Activated CD4-positive, alpha-beta T cell treated with anti-CD3 and anti-CD28 coated beads, Interleukin-2, Interleukin-6, amounts not matched to agents 100 ng/mL and 50 ng/mL, durations not matched to agents 16 hours and 8 hours (primary cell): ENCODE measurements around the gene ACP5.

Experiments
- DNase-seq: peaks from one replicate; pipeline ENCODE4 v3.0.0-alpha.2; 2020

ACP5 gene

DNA sequence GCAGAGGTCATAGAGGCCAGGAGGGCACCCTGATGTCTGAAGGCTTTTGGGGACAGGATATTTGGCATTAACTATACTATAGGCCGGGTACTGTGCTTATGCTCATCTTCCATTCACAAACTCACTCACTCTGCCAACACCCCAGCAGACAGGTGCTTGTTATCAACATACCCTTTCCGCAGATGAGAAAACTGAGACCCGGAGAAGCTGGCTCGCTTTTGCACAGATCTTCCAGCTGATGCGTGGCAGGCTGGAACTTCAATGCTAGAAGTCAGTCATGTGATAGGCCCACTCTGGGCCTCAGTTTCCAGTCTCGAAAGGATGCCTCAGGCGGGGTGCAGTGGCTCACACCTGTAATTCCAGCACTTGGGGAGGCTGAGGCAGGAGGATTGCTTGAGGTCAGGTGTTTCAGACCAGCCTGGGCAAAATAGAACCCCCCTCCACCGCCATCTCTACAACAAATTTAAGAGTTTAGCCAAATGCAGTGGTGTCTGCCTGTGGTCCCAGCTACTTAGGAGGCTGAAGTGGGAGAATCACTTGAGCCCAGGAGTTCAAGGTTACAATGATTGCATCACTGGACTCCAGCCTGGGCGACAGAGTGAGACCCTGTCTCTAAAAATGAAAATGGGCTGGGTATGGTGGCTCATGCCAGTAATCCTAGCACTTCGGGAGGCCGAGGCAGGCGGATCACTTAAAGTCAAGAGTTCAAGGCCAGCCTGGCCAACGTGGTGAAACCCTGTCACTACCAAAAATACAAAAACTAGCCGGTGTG is 29.3 kb downstream of the ACP5 start:
- DNase-seq, result no peak

- no peak for DNase-seq
These were observed 36.2 kb downstream of the ACP5 start for GRCh38 chr19:11541238-11541637.

DNA sequence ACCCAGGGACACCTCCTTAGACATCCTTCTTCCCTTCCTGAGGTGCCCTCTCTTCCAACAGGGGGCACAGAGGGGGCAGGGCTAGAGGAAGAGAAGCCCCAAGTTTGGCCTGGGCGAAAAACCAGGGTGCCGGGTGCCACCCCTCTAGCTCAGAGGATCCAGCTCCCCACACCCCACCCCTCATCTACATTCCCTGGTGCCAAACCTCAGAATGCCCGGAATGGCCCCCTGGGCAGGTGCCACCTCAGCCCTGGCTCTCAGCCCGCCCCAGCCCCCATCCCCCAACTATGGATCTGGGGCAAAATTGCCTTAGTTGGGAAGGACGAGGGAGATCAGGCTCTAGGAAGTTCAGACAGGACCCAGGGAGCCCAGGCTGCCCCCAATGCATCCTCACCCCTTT is 36.8 kb downstream of the ACP5 start:
- DNase-seq, result no peak

- DNase-seq, result no peak
These were observed 37.7 kb downstream of the ACP5 start for GRCh38 chr19:11539495-11540365.

DNA sequence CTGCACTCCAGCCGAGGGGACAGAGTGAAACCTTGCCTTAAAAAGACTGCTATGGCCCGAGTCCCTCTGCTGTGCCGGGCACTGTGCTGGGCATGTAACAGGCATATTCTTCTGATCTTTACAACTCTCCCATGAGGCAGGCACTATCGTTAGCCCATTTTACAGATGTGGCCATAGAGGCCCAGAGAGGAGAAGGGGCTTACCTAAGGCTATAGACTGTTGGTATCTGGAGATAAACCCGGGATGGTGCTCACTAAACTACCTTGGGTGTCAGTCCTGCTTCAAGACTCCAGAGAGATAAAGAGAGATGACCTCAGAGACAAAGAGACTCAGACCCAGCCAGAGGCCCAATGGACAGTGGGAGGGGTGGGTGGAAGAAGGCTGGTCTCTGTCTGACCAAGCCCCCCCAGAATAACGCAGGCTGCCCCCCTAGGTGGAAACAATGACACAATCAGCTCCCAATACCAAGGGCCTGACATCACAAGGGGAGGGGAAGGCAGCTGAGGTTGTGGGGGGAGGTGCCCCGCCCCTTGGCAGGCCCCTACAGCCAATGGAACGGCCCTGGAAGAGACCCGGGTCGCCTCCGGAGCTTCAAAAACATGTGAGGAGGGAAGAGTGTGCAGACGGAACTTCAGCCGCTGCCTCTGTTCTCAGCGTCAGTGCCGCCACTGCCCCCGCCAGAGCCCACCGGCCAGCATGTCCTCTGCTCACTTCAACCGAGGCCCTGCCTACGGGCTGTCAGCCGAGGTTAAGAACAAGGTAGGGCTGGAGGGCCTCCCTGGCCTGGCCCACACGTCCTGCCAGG is 39.0 kb downstream of the ACP5 start, which contains the start of gene CNN1:
Gene CNN1 (plus strand): TSS at position 620 of the 805 bp plus-strand sequence. CDS start 77 bp downstream, at position 697.
- no peak for DNase-seq

GRCh38 chr19:11535792-11536595 is 41.5 kb downstream of the ACP5 start:
- peak; percentile 92 for DNase-seq

DNA sequence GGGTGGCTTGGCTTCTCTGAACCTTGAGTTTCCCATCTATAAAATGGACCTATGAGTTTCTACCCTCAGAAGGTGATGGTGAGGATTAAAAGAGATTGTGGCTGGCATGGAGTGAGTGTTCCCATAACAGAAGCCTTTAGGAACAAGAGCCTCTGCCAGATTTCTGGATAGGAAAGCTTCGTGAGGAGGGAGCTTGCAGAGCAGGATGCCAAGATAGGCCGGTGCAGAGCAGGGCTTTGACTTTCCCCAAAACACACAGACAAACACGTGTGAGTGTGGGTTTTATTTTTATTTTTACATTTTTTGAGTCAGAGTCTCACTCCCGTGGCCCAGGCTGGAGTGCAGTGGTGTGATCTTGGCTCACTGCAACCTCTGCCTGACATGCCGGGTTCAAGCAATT is 42.5 kb downstream of the ACP5 start:
- no peak for DNase-seq

DNA sequence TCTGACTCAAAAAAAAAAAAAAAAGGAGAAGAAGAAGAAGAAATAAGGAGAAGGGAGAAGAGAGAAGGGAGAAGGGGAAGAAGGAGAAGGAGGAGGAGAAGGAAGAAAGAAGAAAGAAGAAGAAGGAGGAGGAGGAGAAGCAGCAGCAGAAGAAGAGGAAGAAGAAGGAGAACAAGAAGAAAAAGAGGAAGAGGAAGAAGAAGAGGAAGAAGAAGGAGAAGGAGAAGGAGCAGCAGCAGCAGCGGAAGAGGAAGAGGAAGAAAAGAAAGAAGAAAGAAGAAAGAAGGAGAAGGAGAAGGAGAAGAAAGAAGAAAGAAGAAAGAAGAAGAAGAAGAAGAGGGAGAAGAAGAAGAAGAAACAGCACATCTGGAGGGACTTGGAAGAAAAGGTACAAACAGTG is 42.9 kb downstream of the ACP5 start:
- no peak for DNase-seq

- peak; percentile 70 for DNase-seq
These were observed 47.0 kb downstream of the ACP5 start for GRCh38 chr19:11530432-11530831.

GRCh38 chr19:11528551-11529341 is 48.7 kb downstream of the ACP5 start, which contains the start of gene ECSIT:
Gene ECSIT, minus strand, starts transcription at chr19:11529134. Its CDS starts 9,964 bp downstream, at chr19:11519170.
- peak; percentile 98 for DNase-seq
